GM12864 (cell line): ENCODE results near the gene PLEKHJ1.
A peak's percentile ranks its signal among the peaks of the same experiment; 100 is the strongest.

Source experiments
- DNase-seq: peaks from one replicate; pipeline ENCODE4 v3.0.0-alpha.2; 2011; ENCODE audit warnings: low read depth
- H3K4me3 ChIP-seq: 2 replicates; pipeline ENCODE4 v1.5.1; 2011; ENCODE audit warnings: mild to moderate bottlenecking, low read depth, low read length, control low read depth
- CTCF ChIP-seq: IDR thresholded peaks from 2 replicates; pipeline ENCODE4 v1.5.1; 2011; ENCODE audit warnings: low read depth, mild to moderate bottlenecking, moderate library complexity, low read length, control low read depth, inconsistent platforms; ENCODE audit errors: missing control alignments

PLEKHJ1 gene

GRCh38 chr19:2227415-2228156 lies 8.5 kb downstream of the PLEKHJ1 start:
- peak; percentile 87 for DNase-seq
- H3K4me3 ChIP-seq, result no peak overlapping the region
- peak; percentile 33 for TF ChIP-seq CTCF

- no peak overlapping the region for H3K4me3 ChIP-seq
- no peak for DNase-seq
- TF ChIP-seq CTCF, result no peak
Observed at GRCh38 chr19:2226840-2227360, 9.2 kb downstream of the PLEKHJ1 start.

GRCh38 chr19:2226051-2226839 lies 9.9 kb downstream of the PLEKHJ1 start:
- H3K4me3 ChIP-seq, result no peak overlapping the region
- DNase-seq, result no peak
- TF ChIP-seq CTCF, result no peak

GRCh38 chr19:2225415-2226050 lies 10.6 kb downstream of the PLEKHJ1 start:
- no peak for DNase-seq
- no peak for TF ChIP-seq CTCF
- H3K4me3 ChIP-seq, result no peak overlapping the region

- H3K4me3 ChIP-seq, result no peak overlapping the region
- no peak for TF ChIP-seq CTCF
- no peak for DNase-seq
Observed at GRCh38 chr19:2224754-2225349, 11.3 kb downstream of the PLEKHJ1 start.

GRCh38 chr19:2223959-2224358 lies 12.2 kb downstream of the PLEKHJ1 start:
- H3K4me3 ChIP-seq, result no peak overlapping the region
- peak; percentile 34 for DNase-seq
- no peak for TF ChIP-seq CTCF
